A549 (cell line): ENCODE results near the gene MAPK8IP3. TPM values are rescaled to one million over a fixed set of nuclear protein-coding genes. Genes with fewer than 3 reads are reported as not detected.
A peak's percentile ranks its signal among the peaks of the same experiment; 100 is the strongest.

Source experiments
- ATAC-seq, 2 experiments: fragments of 200-7000 bp in 1 of 2; fragments of >200 bp in 1 of 2; cut with Nextera tagmentation in 1 of 2; cut with Tn5 transposase in 1 of 2; 3 replicates each; pipeline versions ENCODE4 v1.8.0 to v1.9.1; 2018 to 2020; ENCODE audit warnings: mild to moderate bottlenecking in 1 of 2, moderate library complexity in 1 of 2
- CTCF ChIA-PET: fragments of 300-600 bp; sonication (Branson Sonifier 250); formaldehyde crosslinking; extraction: SDS; loops from one replicate; lab custom pipeline; 2021; ENCODE audit warnings: antibody characterized with exemption, inconsistent platforms; lab: Yijun Ruan, JAX
- POLR2A ChIA-PET: fragments of 350-600 bp; formaldehyde crosslinking; extraction: SDS; loops from one replicate; lab custom pipeline; 2021; ENCODE audit warnings: antibody characterized with exemption, inconsistent platforms; lab: Yijun Ruan, JAX
- DNase-seq, 2 experiments: peaks; one replicate each; pipeline versions ENCODE4 v3.0.0 to v3.0.0-alpha.2; 2011 to 2016; ENCODE audit warnings: low read depth in 1 of 2, low spot score in 1 of 2
- FAIRE-seq: peaks from 2 replicates; lab custom pipeline; 2011; peaks lifted over from hg19 to GRCh38; lab: Jason Lieb, UNC
- H3K27ac ChIP-seq, 2 experiments: fragments of >200 bp; sonication (Bioruptor Twin); formaldehyde crosslinking; 3 replicates each; pipeline ENCODE4 v1.5.1; 2016 to 2017
- H3K4me1 ChIP-seq: fragments of >200 bp; sonication (Bioruptor Twin); formaldehyde crosslinking; 3 replicates; pipeline ENCODE4 v1.6.1; 2016
- H3K4me2 ChIP-seq: fragments of >200 bp; sonication (Bioruptor Twin); formaldehyde crosslinking; 3 replicates; pipeline ENCODE4 v1.6.1; 2016
- H3K4me3 ChIP-seq: fragments of >200 bp; sonication (Bioruptor Twin); formaldehyde crosslinking; 3 replicates; pipeline ENCODE4 v1.5.1; 2016
- H3K9me3 ChIP-seq: fragments of >200 bp; sonication (Bioruptor Twin); formaldehyde crosslinking; 3 replicates; pipeline ENCODE4 v1.6.1; 2016
- CEBPB ChIP-seq, 2 experiments: fragments of >200 bp in 1 of 2; sonication (Bioruptor Twin) in 1 of 2; formaldehyde crosslinking in 1 of 2; IDR thresholded peaks; 2 replicates each; pipeline ENCODE4 v1.6.1; 2012 to 2016
- CHD2 ChIP-seq: fragments of 150-350 bp; IDR thresholded peaks from 2 replicates; pipeline ENCODE4 v1.6.1; 2014; ENCODE audit warnings: low read length; ENCODE audit not compliant: partially characterized antibody
- EHF ChIP-seq: fragments of 250-450 bp; sonication (Bioruptor Pico); IDR thresholded peaks from 2 replicates; pipeline ENCODE4 v1.5.0; 2020; ENCODE audit warnings: mild to moderate bottlenecking
- EHMT2 ChIP-seq: fragments of 200-600 bp; sonication (generic); IDR thresholded peaks from 2 replicates; pipeline ENCODE4 v1.6.1; 2016; ENCODE audit warnings: antibody characterized with exemption, low read depth, mild to moderate bottlenecking, moderate library complexity
- FOSL2 ChIP-seq, 2 experiments: fragments of 450-650 bp in 1 of 2; fragments of >200 bp in 1 of 2; sonication (Bioruptor Twin) in 1 of 2; formaldehyde crosslinking; IDR thresholded peaks; 2 replicates each; pipeline versions ENCODE4 v1.5.0 to v1.6.1; 2016 to 2020; ENCODE audit warnings: mild to moderate bottlenecking in 1 of 2, moderate library complexity in 1 of 2
- FOXS1 ChIP-seq: fragments of 250-450 bp; sonication (Bioruptor Pico); IDR thresholded peaks from 2 replicates; pipeline ENCODE4 v1.5.0; 2020; ENCODE audit warnings: mild to moderate bottlenecking, moderate library complexity
- GATA3 ChIP-seq: IDR thresholded peaks from 2 replicates; pipeline ENCODE4 v1.6.1; 2012; ENCODE audit warnings: borderline replicate concordance
- HDAC2 ChIP-seq: fragments of 200-600 bp; sonication (generic); IDR thresholded peaks from 2 replicates; pipeline ENCODE4 v1.6.1; 2016
- HOXA7 ChIP-seq: fragments of 250-450 bp; sonication (Bioruptor Pico); IDR thresholded peaks from 2 replicates; pipeline ENCODE4 v1.5.0; 2020; ENCODE audit warnings: mild to moderate bottlenecking, moderate library complexity
- HOXB5 ChIP-seq: fragments of 250-450 bp; sonication (Bioruptor Pico); IDR thresholded peaks from 2 replicates; pipeline ENCODE4 v1.5.0; 2020; ENCODE audit warnings: mild to moderate bottlenecking, moderate library complexity
- JUN ChIP-seq, 2 experiments: fragments of >200 bp; sonication (Bioruptor Twin); formaldehyde crosslinking; IDR thresholded peaks; 2 replicates in 1 of 2; 3 replicates in 1 of 2; pipeline ENCODE4 v1.6.1; 2016 to 2017
- JUNB ChIP-seq: fragments of >200 bp; sonication (Bioruptor Twin); formaldehyde crosslinking; IDR thresholded peaks from 2 replicates; pipeline ENCODE4 v1.6.1; 2016
- MAZ ChIP-seq: fragments of 150-350 bp; IDR thresholded peaks from 2 replicates; pipeline ENCODE4 v1.6.1; 2014; ENCODE audit warnings: antibody characterized with exemption, low read depth, low read length, borderline replicate concordance
- MYC ChIP-seq: IDR thresholded peaks from 2 replicates; pipeline ENCODE4 v1.6.1; 2012; ENCODE audit warnings: mild to moderate bottlenecking, inconsistent platforms, low read length, improper control_type of control experiment, borderline replicate concordance
- PHF8 ChIP-seq: fragments of 200-600 bp; sonication (generic); IDR thresholded peaks from 2 replicates; pipeline ENCODE4 v1.6.1; 2016; ENCODE audit warnings: low read depth, mild to moderate bottlenecking, antibody characterized with exemption, moderate library complexity, borderline replicate concordance
- RARB ChIP-seq: fragments of 250-450 bp; sonication (Bioruptor Pico); IDR thresholded peaks from 2 replicates; pipeline ENCODE4 v1.8.0; 2021; ENCODE audit warnings: mild to moderate bottlenecking, moderate library complexity
- RCOR1 ChIP-seq: fragments of 150-350 bp; IDR thresholded peaks from 2 replicates; pipeline ENCODE4 v1.6.1; 2014; ENCODE audit warnings: antibody characterized with exemption, low read length, low read depth
- RFX5 ChIP-seq: fragments of 450-650 bp; IDR thresholded peaks from 2 replicates; pipeline ENCODE4 v1.7.1; 2014; ENCODE audit warnings: antibody characterized with exemption, mild to moderate bottlenecking, moderate library complexity
- ZSCAN20 ChIP-seq: fragments of 250-450 bp; sonication (Bioruptor Pico); IDR thresholded peaks from 2 replicates; pipeline ENCODE4 v1.8.0; 2022; ENCODE audit warnings: mild to moderate bottlenecking, moderate library complexity
- WGBS: methylation state at CpG from one replicate; pipeline ENCODE4 v1.1.6; 2017; ENCODE audit errors: missing lambda C conversion rate; 5-methylcytosine and 5-hydroxymethylcytosine counted together
- polyA plus RNA-seq, 4 experiments: library from polyadenylated mRNA; depleted of rRNA in 3 of 4; stranded (reverse); fragments of >200 nt; fragmentation: RNase III in 1 of 4; extraction: RNeasy Plus Mini Kit Qiagen cat#74134 plus additional on column Dnase treatment in 1 of 4; gene quantifications; 2 replicates in 3 of 4; 3 replicates in 1 of 4; pipeline ENCODE4 v1.2.3, GENCODE V29; 2011 to 2017
- TF ChIP-seq, protein P1 (sequence below): fragments of >200 bp; sonication (Bioruptor Twin); formaldehyde crosslinking; IDR thresholded peaks from 3 replicates; pipeline ENCODE4 v1.5.1; 2016
- TF ChIP-seq, protein P2 (sequence below): fragments of 200-600 bp; sonication (generic); IDR thresholded peaks from 2 replicates; pipeline ENCODE4 v1.6.1; 2016; ENCODE audit warnings: antibody characterized with exemption, mild to moderate bottlenecking, moderate library complexity
- TF ChIP-seq, protein P3 (sequence below): fragments of 150-350 bp; IDR thresholded peaks from 2 replicates; pipeline ENCODE4 v1.6.1; 2014; ENCODE audit warnings: low read depth, mild to moderate bottlenecking, low read length
- TF ChIP-seq, protein P4 (sequence below): fragments of >200 bp; sonication (Bioruptor Twin); formaldehyde crosslinking; IDR thresholded peaks from 3 replicates; pipeline ENCODE4 v1.6.1; 2016

MAPK8IP3 gene
- polyA plus RNA-seq, 2 of the 4 experiments (the other 2 are of a cell fraction) = 12.0 to 53.3 TPM

DNA sequence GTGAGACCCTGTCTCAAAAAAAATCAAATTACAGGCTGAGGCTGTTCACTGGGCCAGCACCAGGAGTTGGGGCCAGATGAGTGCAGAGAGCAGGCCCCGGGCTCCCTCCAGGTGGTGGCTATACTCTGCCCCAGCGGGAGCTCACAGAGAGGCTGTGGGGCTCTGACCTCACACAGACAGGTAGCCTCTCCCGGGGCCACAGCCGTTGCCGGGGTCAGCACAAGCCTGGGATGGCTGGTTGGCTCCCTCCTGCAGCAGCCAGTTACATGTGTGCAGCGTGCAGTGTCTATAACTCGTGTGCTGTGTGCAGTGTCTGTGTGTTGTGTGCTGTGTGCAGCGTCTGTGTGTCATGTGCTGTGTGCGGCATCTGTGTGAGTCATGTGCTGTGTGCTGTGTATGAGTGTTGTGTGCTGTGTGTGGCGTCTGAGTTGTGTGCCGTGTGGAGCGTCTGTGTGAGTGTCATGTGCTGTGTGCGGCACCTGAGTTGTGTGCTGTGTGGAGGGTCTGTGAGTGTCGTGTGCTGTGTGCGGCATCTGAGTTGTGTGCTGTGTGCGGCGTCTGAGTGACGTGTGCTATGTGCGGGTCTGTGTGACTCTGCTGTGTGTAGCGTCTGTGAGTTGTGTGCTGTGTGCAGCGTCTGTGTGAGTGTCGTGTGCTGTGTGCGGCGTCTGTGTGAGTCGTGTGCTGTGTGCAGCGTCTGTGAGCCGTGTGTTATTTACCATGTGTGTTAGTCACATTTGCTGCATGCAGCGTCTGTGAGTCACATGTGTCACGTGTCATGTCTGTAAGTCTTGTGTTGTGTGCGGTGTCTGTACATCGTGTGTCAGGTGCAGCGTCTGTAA, 20.9 kb downstream of the MAPK8IP3 start:
- ATAC-seq = no peak
- Histone ChIP-seq H3K27ac (no peak overlapping the region), H3K9me3 (no peaks in the 10 kb centered on the region), H3K4me1 (peaks cover 20% of the 10 kb centered on the region), H3K4me2 (no peak overlapping the region), H3K4me3 (no peak overlapping the region)
- FAIRE-seq = no peak
- TF ChIP-seq ZSCAN20 (CRISPR knock-in tag) (no peak), RARB (CRISPR knock-in tag) (no peak), MAZ (no peak), HDAC2 (no peak), EHMT2 (no peak), PHF8 (no peak), HOXA7 (no peak), EHF (no peak), RFX5 (no peak), HOXB5 (CRISPR knock-in tag) (no peak), CHD2 (no peak), JUNB (no peak), GATA3 (no peak)
- TF ChIP-seq, protein P1, sequence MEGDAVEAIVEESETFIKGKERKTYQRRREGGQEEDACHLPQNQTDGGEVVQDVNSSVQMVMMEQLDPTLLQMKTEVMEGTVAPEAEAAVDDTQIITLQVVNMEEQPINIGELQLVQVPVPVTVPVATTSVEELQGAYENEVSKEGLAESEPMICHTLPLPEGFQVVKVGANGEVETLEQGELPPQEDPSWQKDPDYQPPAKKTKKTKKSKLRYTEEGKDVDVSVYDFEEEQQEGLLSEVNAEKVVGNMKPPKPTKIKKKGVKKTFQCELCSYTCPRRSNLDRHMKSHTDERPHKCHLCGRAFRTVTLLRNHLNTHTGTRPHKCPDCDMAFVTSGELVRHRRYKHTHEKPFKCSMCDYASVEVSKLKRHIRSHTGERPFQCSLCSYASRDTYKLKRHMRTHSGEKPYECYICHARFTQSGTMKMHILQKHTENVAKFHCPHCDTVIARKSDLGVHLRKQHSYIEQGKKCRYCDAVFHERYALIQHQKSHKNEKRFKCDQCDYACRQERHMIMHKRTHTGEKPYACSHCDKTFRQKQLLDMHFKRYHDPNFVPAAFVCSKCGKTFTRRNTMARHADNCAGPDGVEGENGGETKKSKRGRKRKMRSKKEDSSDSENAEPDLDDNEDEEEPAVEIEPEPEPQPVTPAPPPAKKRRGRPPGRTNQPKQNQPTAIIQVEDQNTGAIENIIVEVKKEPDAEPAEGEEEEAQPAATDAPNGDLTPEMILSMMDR = no peak
- 94% methylated on average over 27 of the region's 32 CpGs for WGBS
- CTCF ChIA-PET = interaction anchor here (0.6 to 6.8 kb wide), 3 partner anchors 14 to 20 kb away, joined by 3 to 34 read pairs (median 4); partner anchors contain the start of gene MAPK8IP3
- DNase-seq = no peak
- POLR2A ChIA-PET = interaction anchor here (1.1 kb wide), 1 partner anchor 21 kb away, joined by 3 read pairs; the partner anchor contains the start of gene MAPK8IP3

DNA sequence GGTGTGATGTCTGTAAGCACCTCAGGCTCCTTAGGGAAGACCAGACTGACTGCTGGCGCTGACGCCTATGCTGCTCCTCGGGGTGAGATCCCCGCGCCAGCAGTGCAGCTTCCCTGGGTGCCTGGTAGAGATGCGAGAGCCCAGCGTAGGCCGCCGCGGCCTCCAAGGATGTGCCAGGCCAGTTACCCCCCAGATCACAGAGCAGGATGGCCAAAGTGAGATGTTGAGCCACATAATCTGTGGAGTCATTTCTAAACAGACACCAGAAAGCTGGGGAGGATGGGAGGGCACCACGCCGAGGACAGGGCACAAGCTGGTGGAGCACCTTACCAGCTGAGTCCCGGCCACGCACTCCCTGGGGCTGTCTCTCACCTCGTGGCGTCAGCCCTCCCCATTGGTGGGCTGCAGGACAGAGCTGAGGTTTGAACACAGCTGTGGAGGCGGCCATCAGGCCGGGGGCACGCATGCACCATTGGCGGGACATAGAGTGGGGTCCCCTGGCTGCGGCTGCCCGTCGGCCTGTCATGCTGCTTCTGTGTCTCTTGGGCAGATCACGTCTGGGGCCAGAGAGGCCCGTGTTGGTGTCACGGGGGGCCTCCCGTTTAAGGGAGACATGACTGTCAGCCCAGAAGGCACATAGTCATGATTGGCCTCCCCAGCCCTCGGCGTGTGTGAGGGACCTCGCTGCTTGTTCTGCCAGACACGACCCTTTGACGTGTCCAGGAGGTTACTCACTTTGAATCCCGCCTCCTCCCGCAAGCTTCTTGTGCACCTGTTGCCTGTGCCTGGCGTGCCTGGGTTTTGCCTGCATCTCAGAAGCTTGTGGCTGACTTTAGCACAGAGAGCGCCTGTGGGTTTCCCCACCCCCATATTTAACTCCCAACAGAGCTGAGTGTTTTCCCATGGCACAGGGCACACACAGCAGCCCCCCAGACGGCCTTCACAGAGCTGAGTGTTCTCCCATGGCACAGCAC, 21.9 kb downstream of the MAPK8IP3 start:
- no peaks in the 10 kb centered on the region for H3K9me3 ChIP-seq
- DNase-seq = no peak
- H3K4me3 ChIP-seq = no peak overlapping the region
- peaks cover 9% of the 10 kb centered on the region for H3K4me1 ChIP-seq
- 90% methylated on average over 32 of the region's 37 CpGs for WGBS
- ATAC-seq = peak in 1 of 2 experiments; percentile 18; a peak in 1 of 6 replicates
- POLR2A ChIA-PET = no interaction called here
- CTCF ChIA-PET = interaction anchor here (0.7 to 6.8 kb wide), 3 partner anchors 18 to 50 kb away, joined by 4 to 34 read pairs (median 4); partner anchors contain the start of genes JPT2 and MAPK8IP3
- TF ChIP-seq ZSCAN20 (CRISPR knock-in tag) = no peak
- no peak for TF ChIP-seq FOSL2 (IDR thresholded peaks at IDR 0.05)
- TF ChIP-seq FOSL2 (CRISPR knock-in tag; IDR thresholded peaks at IDR 0.05) = no peak
- no peak for TF ChIP-seq JUN (IDR thresholded peaks at IDR 0.05)
- no peak for TF ChIP-seq FOXS1 (CRISPR knock-in tag)
- TF ChIP-seq MYC = no peak
- TF ChIP-seq RCOR1 = no peak
- no peak overlapping the region for H3K27ac ChIP-seq
- FAIRE-seq = no peak
- H3K4me2 ChIP-seq = no peak overlapping the region

DNA sequence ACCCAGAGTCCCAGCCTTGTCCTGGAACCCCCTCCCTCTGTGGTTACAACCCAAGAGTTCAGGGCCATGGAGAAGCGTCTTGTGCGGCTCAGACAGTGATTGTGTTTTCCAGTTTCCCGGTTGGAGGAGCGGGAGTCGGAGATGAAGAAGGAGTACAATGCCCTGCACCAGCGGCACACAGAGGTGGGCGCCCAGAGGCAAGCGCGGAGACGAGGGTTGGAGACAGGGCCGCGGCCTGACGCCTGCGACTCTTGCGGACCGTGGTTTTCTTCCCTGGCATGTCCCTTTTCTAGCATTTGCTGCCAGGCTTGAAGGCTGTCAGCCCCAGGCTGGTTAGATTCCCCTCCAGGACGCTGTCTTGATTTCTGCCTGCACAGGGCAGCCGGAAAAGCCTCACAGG, 23.0 kb downstream of the MAPK8IP3 start:
- WGBS = 95% methylated on average over 13 of the region's 18 CpGs
- CTCF ChIA-PET = interaction anchor here (0.9 to 6.8 kb wide), 3 partner anchors 16 to 35 kb away, joined by 3 to 34 read pairs (median 9); partner anchors contain the start of gene MAPK8IP3
- Histone ChIP-seq H3K4me2 (no peak overlapping the region), H3K27ac (no peak overlapping the region), H3K4me1 (no peaks in the 10 kb centered on the region), H3K9me3 (no peaks in the 10 kb centered on the region), H3K4me3 (no peak overlapping the region)
- POLR2A ChIA-PET = no interaction called here
- ATAC-seq = no peak
- DNase-seq = no peak
- FAIRE-seq = no peak
- TF ChIP-seq, protein P2, sequence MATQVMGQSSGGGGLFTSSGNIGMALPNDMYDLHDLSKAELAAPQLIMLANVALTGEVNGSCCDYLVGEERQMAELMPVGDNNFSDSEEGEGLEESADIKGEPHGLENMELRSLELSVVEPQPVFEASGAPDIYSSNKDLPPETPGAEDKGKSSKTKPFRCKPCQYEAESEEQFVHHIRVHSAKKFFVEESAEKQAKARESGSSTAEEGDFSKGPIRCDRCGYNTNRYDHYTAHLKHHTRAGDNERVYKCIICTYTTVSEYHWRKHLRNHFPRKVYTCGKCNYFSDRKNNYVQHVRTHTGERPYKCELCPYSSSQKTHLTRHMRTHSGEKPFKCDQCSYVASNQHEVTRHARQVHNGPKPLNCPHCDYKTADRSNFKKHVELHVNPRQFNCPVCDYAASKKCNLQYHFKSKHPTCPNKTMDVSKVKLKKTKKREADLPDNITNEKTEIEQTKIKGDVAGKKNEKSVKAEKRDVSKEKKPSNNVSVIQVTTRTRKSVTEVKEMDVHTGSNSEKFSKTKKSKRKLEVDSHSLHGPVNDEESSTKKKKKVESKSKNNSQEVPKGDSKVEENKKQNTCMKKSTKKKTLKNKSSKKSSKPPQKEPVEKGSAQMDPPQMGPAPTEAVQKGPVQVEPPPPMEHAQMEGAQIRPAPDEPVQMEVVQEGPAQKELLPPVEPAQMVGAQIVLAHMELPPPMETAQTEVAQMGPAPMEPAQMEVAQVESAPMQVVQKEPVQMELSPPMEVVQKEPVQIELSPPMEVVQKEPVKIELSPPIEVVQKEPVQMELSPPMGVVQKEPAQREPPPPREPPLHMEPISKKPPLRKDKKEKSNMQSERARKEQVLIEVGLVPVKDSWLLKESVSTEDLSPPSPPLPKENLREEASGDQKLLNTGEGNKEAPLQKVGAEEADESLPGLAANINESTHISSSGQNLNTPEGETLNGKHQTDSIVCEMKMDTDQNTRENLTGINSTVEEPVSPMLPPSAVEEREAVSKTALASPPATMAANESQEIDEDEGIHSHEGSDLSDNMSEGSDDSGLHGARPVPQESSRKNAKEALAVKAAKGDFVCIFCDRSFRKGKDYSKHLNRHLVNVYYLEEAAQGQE = no peak
- TF ChIP-seq CEBPB (IDR thresholded peaks at IDR 0.05) (no peak), JUN (IDR thresholded peaks at IDR 0.05) (no peak), RARB (CRISPR knock-in tag) (no peak)
- TF ChIP-seq, protein P3, sequence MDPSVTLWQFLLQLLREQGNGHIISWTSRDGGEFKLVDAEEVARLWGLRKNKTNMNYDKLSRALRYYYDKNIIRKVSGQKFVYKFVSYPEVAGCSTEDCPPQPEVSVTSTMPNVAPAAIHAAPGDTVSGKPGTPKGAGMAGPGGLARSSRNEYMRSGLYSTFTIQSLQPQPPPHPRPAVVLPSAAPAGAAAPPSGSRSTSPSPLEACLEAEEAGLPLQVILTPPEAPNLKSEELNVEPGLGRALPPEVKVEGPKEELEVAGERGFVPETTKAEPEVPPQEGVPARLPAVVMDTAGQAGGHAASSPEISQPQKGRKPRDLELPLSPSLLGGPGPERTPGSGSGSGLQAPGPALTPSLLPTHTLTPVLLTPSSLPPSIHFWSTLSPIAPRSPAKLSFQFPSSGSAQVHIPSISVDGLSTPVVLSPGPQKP = no peak
- TF ChIP-seq, protein P4, sequence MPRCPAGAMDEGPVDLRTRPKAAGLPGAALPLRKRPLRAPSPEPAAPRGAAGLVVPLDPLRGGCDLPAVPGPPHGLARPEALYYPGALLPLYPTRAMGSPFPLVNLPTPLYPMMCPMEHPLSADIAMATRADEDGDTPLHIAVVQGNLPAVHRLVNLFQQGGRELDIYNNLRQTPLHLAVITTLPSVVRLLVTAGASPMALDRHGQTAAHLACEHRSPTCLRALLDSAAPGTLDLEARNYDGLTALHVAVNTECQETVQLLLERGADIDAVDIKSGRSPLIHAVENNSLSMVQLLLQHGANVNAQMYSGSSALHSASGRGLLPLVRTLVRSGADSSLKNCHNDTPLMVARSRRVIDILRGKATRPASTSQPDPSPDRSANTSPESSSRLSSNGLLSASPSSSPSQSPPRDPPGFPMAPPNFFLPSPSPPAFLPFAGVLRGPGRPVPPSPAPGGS = no peak
